OCI-LY1 (cell line): ENCODE measurements around the gene LAG3.

Source experiments
- H2AFZ ChIP-seq: fragments of 200-600 bp; sonication (generic), shearing (Covaris generic); 2 replicates; pipeline ENCODE4 v1.6.0; 2014; ENCODE audit warnings: antibody characterized with exemption, mild to moderate bottlenecking, low read length
- H3F3A ChIP-seq: fragments of 200-600 bp; sonication (generic), shearing (Covaris generic); 2 replicates; pipeline ENCODE4 v1.6.0; 2014; ENCODE audit warnings: mild to moderate bottlenecking, antibody characterized with exemption, low read length, moderate library complexity; ENCODE audit not compliant: insufficient read depth
- H3K27ac ChIP-seq: fragments of 200-600 bp; sonication (generic); 2 replicates; pipeline ENCODE4 v1.5.1; 2014; ENCODE audit warnings: low read length, mixed run types, mild to moderate bottlenecking, low read depth; ENCODE audit not compliant: poor library complexity, severe bottlenecking
- H3K27me3 ChIP-seq: fragments of 200-600 bp; sonication (generic); 2 replicates; pipeline ENCODE4 v1.6.0; 2014; ENCODE audit warnings: antibody characterized with exemption, mild to moderate bottlenecking, low read length, moderate library complexity; ENCODE audit not compliant: insufficient read depth
- H3K36me3 ChIP-seq: fragments of 200-600 bp; sonication (generic); 2 replicates; pipeline ENCODE4 v1.6.1; 2014; ENCODE audit warnings: mild to moderate bottlenecking, antibody characterized with exemption, low read length, moderate library complexity, mixed read lengths; ENCODE audit not compliant: insufficient read depth
- H3K4me1 ChIP-seq: fragments of 200-600 bp; sonication (generic); 2 replicates; pipeline ENCODE4 v1.5.1; 2014; ENCODE audit warnings: mild to moderate bottlenecking, low read length, moderate library complexity; ENCODE audit not compliant: insufficient read depth, severe bottlenecking
- H3K4me2 ChIP-seq: fragments of 200-600 bp; sonication (generic), shearing (Covaris generic); 2 replicates; pipeline ENCODE4 v1.6.1; 2014; ENCODE audit warnings: low read length
- H3K4me3 ChIP-seq: fragments of 200-600 bp; sonication (generic); 2 replicates; pipeline ENCODE4 v1.5.1; 2014; ENCODE audit warnings: low read length, low read depth, mild to moderate bottlenecking, mixed read lengths; ENCODE audit not compliant: poor library complexity, severe bottlenecking
- H3K79me2 ChIP-seq: fragments of 200-600 bp; shearing (Covaris generic); 2 replicates; pipeline ENCODE4 v1.6.1; 2016; ENCODE audit warnings: mixed run types, low read length, mixed read lengths; ENCODE audit not compliant: insufficient read depth
- H3K9ac ChIP-seq: fragments of 200-600 bp; sonication (generic), shearing (Covaris generic); 2 replicates; pipeline ENCODE4 v1.6.1; 2014; ENCODE audit warnings: mild to moderate bottlenecking, low read length, mixed read lengths
- H3K9me2 ChIP-seq: fragments of 200-600 bp; sonication (generic), shearing (Covaris generic); 2 replicates; pipeline ENCODE4 v1.6.1; 2014; ENCODE audit warnings: low read depth, mild to moderate bottlenecking, low read length, mixed read lengths
- H3K9me3 ChIP-seq: fragments of 200-600 bp; shearing (Covaris generic); 2 replicates; pipeline ENCODE4 v1.6.1; 2014; ENCODE audit warnings: low read length, mixed read lengths
- H4K20me1 ChIP-seq: fragments of 200-600 bp; sonication (generic), shearing (Covaris generic); 2 replicates; pipeline ENCODE4 v1.6.0; 2016; ENCODE audit warnings: mild to moderate bottlenecking, low read length; ENCODE audit not compliant: insufficient read depth
- EZH2 ChIP-seq: fragments of 200-600 bp; sonication (generic), shearing (Covaris generic); IDR thresholded peaks from 2 replicates; pipeline ENCODE4 v1.8.0; 2017; ENCODE audit warnings: borderline replicate concordance, mixed run types, mild to moderate bottlenecking, antibody characterized with exemption, low read length, moderate library complexity, mixed read lengths
- TF ChIP-seq, protein P1 (sequence below): fragments of 200-600 bp; sonication (generic), shearing (Covaris generic); IDR thresholded peaks from 2 replicates; pipeline ENCODE4 v1.5.1; 2017; ENCODE audit warnings: mild to moderate bottlenecking, antibody characterized with exemption, low read length, moderate library complexity, mixed read lengths

The LAG3 gene

DNA sequence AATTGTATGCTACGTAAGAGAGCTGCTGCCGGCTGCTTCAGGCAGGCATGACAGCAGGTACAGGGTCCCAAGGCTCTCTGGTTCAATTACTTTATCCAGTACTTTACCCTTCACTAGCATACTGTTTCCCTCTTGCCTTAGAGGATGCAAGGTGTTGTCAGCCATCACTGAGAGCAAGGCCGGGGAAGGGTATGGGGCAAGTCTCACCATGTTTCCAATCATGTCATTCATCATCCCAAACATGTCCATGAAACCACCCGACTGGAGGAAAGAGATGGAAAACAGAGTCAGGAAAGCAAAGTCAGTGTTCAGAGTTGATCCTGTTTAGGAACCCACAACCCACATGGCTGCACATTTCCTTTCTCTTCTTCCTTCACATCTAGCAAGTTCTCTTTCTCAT, 21.8 kb upstream of the LAG3 start:
- TF ChIP-seq EZH2: no peak
- TF ChIP-seq, protein P1, sequence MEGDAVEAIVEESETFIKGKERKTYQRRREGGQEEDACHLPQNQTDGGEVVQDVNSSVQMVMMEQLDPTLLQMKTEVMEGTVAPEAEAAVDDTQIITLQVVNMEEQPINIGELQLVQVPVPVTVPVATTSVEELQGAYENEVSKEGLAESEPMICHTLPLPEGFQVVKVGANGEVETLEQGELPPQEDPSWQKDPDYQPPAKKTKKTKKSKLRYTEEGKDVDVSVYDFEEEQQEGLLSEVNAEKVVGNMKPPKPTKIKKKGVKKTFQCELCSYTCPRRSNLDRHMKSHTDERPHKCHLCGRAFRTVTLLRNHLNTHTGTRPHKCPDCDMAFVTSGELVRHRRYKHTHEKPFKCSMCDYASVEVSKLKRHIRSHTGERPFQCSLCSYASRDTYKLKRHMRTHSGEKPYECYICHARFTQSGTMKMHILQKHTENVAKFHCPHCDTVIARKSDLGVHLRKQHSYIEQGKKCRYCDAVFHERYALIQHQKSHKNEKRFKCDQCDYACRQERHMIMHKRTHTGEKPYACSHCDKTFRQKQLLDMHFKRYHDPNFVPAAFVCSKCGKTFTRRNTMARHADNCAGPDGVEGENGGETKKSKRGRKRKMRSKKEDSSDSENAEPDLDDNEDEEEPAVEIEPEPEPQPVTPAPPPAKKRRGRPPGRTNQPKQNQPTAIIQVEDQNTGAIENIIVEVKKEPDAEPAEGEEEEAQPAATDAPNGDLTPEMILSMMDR: no peak
- no peaks in the 10 kb centered on the region for H3K27me3 ChIP-seq
- H3F3A ChIP-seq: no peaks in the 10 kb centered on the region
- H3K27ac ChIP-seq: no peak overlapping the region
- no peaks in the 10 kb centered on the region for H3K9me2 ChIP-seq
- no peak overlapping the region for H3K4me2 ChIP-seq
- H3K4me1 ChIP-seq: peaks cover 17% of the 10 kb centered on the region
- H2AFZ ChIP-seq: no peak overlapping the region
- H3K79me2 ChIP-seq: no peaks in the 10 kb centered on the region
- H3K4me3 ChIP-seq: no peak overlapping the region
- peaks cover 51% of the 10 kb centered on the region for H3K36me3 ChIP-seq
- no peaks in the 10 kb centered on the region for H3K9me3 ChIP-seq
- no peak overlapping the region for H3K9ac ChIP-seq
- no peaks in the 10 kb centered on the region for H4K20me1 ChIP-seq

DNA sequence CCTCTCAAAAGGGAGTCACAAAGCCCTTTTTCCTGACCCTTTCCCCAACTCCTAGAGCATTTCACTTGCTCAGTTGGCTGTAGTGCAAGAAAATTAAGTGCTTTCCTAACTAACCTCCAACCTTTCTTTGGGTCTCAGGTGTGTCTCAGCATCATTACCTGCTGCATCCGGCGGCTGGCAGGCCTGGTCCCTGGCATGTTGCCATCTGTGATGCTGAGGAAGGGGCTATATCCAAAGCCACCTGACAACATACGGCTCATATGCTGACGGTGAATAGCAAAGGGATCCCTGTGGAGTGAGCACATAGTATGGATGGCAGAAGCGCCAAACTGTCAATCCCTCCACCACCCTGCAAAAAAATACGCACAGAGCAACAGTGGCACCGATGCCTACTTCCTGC, 20.6 kb upstream of the LAG3 start:
- H3K9me2 ChIP-seq: no peaks in the 10 kb centered on the region
- H3F3A ChIP-seq: no peaks in the 10 kb centered on the region
- H3K4me1 ChIP-seq: peaks cover 10% of the 10 kb centered on the region
- H4K20me1 ChIP-seq: no peaks in the 10 kb centered on the region
- H2AFZ ChIP-seq: no peak overlapping the region
- no peak overlapping the region for H3K27ac ChIP-seq
- peaks cover 41% of the 10 kb centered on the region for H3K36me3 ChIP-seq
- H3K9me3 ChIP-seq: no peaks in the 10 kb centered on the region
- H3K9ac ChIP-seq: peak overlapping the region; percentile 90; the same call in 1 of the 2 replicates
- peak overlapping the region; percentile 84 for H3K4me2 ChIP-seq
- no peaks in the 10 kb centered on the region for H3K27me3 ChIP-seq
- H3K4me3 ChIP-seq: peak overlapping the region; percentile 88
- H3K79me2 ChIP-seq: no peaks in the 10 kb centered on the region
- TF ChIP-seq, protein P1: no peak
- no peak for TF ChIP-seq EZH2

DNA sequence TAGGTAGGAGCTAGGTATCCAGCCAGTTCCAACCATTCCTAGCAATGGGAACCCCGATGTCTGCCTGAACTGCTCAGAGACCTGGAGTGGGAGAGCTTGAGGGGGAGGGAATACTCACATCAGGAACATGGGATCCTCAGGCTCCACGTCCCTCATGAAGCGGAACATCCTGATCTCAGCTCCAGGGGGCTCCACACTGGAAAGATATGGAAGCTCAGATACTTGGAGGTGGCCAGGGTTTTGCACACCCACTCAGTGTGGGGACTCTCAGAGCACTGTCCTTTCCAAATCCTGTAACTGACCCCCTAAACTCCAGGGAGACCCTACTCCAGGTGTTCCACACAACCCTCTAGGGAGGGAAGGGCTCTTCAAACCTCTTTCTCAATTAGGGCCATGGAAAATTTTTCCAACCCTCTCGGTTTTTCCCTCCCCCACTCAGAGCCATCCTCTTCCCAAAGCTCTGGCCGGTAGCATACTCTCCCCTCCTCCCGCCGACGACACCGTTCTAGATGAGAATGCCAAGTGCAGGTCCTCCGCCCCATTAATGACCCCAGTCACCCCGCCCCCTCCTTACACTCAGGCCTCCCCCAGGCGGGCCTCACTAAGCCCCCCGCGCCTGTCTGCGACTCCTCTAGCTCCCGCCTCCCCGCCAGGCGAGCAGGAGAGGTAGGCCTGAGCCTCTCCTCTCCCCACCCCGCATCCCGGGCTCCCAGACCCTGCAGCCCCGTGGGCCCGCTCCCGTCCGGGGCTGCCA, 20.0 kb upstream of the LAG3 start:
- no peaks in the 10 kb centered on the region for H3K79me2 ChIP-seq
- no peaks in the 10 kb centered on the region for H4K20me1 ChIP-seq
- H3K36me3 ChIP-seq: peaks cover 36% of the 10 kb centered on the region
- no peaks in the 10 kb centered on the region for H3K9me2 ChIP-seq
- peaks cover 10% of the 10 kb centered on the region for H3K4me1 ChIP-seq
- H3K4me2 ChIP-seq: peak overlapping the region; percentile 84
- no peak overlapping the region for H3K27ac ChIP-seq
- peak overlapping the region; percentile 90 for H3K9ac ChIP-seq
- peak overlapping the region; percentile 88 for H3K4me3 ChIP-seq
- no peaks in the 10 kb centered on the region for H3F3A ChIP-seq
- H3K9me3 ChIP-seq: no peaks in the 10 kb centered on the region
- TF ChIP-seq, protein P1: no peak
- no peak for TF ChIP-seq EZH2
- H3K27me3 ChIP-seq: no peaks in the 10 kb centered on the region
- H2AFZ ChIP-seq: no peak overlapping the region
